HEK293 (cell line): Measurements from ENCODE around the gene PGGHG.

Experiments used
- CTCF ChIA-PET: fragments of 350-600 bp; formaldehyde crosslinking; extraction: SDS; loops from one replicate; lab custom pipeline; 2021; ENCODE audit warnings: antibody characterized with exemption; lab: Yijun Ruan, JAX
- POLR2A ChIA-PET: fragments of 300-600 bp; formaldehyde crosslinking; extraction: SDS; loops from one replicate; lab custom pipeline; 2020; ENCODE audit warnings: antibody characterized with exemption, inconsistent platforms; lab: Yijun Ruan, JAX
- H3K27ac ChIP-seq: fragments of 200-500 bp; sonication (Bioruptor generic); 2 replicates; pipeline ENCODE4 v1.5.1; 2014; ENCODE audit warnings: low read depth, low read length, control low read depth, inconsistent platforms; ENCODE audit errors: extremely low read depth
- H3K36me3 ChIP-seq, 2 experiments: fragments of 200-500 bp in 1 of 2; sonication (Bioruptor generic) in 1 of 2; 1 replicate in 1 of 2; 2 replicates in 1 of 2; pipeline ENCODE4 v1.5.1; 2014 to 2017; ENCODE audit warnings: inconsistent platforms in 2 of 2, low read length in 2 of 2; ENCODE audit not compliant: control insufficient read depth in 2 of 2, insufficient read depth in 1 of 2
- H3K4me1 ChIP-seq: fragments of 200-500 bp; sonication (Bioruptor generic); 2 replicates; pipeline ENCODE4 v1.5.1; 2014; ENCODE audit warnings: mild to moderate bottlenecking, low read length, inconsistent platforms; ENCODE audit not compliant: control insufficient read depth, insufficient read depth
- H3K4me3 ChIP-seq: 2 replicates; pipeline ENCODE4 v1.5.1; 2011; ENCODE audit warnings: low read depth, mild to moderate bottlenecking, control low read depth, low read length, moderate library complexity
- H3K9me3 ChIP-seq: fragments of 200-500 bp; sonication (Bioruptor generic); 2 replicates; pipeline ENCODE4 v1.5.1; 2014; ENCODE audit warnings: low read depth, low read length, inconsistent platforms; ENCODE audit not compliant: control insufficient read depth, insufficient read depth
- BCL11A ChIP-seq: fragments of 450-650 bp; formaldehyde crosslinking; IDR thresholded peaks from 2 replicates; pipeline ENCODE4 v1.5.1; 2016; ENCODE audit warnings: low read depth, missing biosample characterization, missing genetic modification characterization
- EGR2 ChIP-seq: fragments of 450-650 bp; formaldehyde crosslinking; IDR thresholded peaks from 2 replicates; pipeline ENCODE4 v1.5.1; 2016; ENCODE audit warnings: low read depth, missing biosample characterization, missing genetic modification characterization
- GLI2 ChIP-seq: fragments of 450-650 bp; formaldehyde crosslinking; IDR thresholded peaks from 2 replicates; pipeline ENCODE4; 2017; ENCODE audit warnings: missing biosample characterization, missing genetic modification characterization, low read depth, borderline replicate concordance
- GLIS2 ChIP-seq: fragments of 450-650 bp; formaldehyde crosslinking; IDR thresholded peaks from 2 replicates; pipeline ENCODE4 v1.5.1; 2016; ENCODE audit warnings: missing biosample characterization, missing genetic modification characterization
- KLF7 ChIP-seq: fragments of 450-650 bp; formaldehyde crosslinking; IDR thresholded peaks from 2 replicates; pipeline ENCODE4 v1.5.1; 2016; ENCODE audit warnings: missing biosample characterization, missing genetic modification characterization, borderline replicate concordance
- PRDM1 ChIP-seq: fragments of 450-650 bp; formaldehyde crosslinking; IDR thresholded peaks from 2 replicates; pipeline ENCODE4; 2016; ENCODE audit warnings: missing biosample characterization, missing genetic modification characterization
- RBAK ChIP-seq: fragments of 450-650 bp; formaldehyde crosslinking; IDR thresholded peaks from 2 replicates; pipeline ENCODE4 v1.5.1; 2016; ENCODE audit warnings: missing biosample characterization, missing genetic modification characterization
- SP7 ChIP-seq: fragments of 450-650 bp; formaldehyde crosslinking; IDR thresholded peaks from 2 replicates; pipeline ENCODE4 v1.5.1; 2016; ENCODE audit warnings: missing biosample characterization, missing genetic modification characterization
- ZBTB17 ChIP-seq: fragments of 450-650 bp; formaldehyde crosslinking; IDR thresholded peaks from 2 replicates; pipeline ENCODE4 v1.5.1; 2016; ENCODE audit warnings: missing biosample characterization, missing genetic modification characterization
- ZNF114 ChIP-seq: fragments of 450-650 bp; formaldehyde crosslinking; IDR thresholded peaks from 2 replicates; pipeline ENCODE4 v1.5.0; 2017; ENCODE audit warnings: missing biosample characterization, missing genetic modification characterization
- ZNF132 ChIP-seq: fragments of 450-650 bp; formaldehyde crosslinking; IDR thresholded peaks from 2 replicates; pipeline ENCODE4 v1.5.1; 2017; ENCODE audit warnings: missing biosample characterization, missing genetic modification characterization, borderline replicate concordance
- ZNF16 ChIP-seq: fragments of 450-650 bp; formaldehyde crosslinking; IDR thresholded peaks from 2 replicates; pipeline ENCODE4 v1.5.1; 2016; ENCODE audit warnings: low read depth, missing biosample characterization, missing genetic modification characterization
- ZNF19 ChIP-seq: fragments of 450-650 bp; formaldehyde crosslinking; IDR thresholded peaks from 2 replicates; pipeline ENCODE4; 2016; ENCODE audit warnings: missing biosample characterization, missing genetic modification characterization, low read depth
- ZNF202 ChIP-seq: fragments of 450-650 bp; formaldehyde crosslinking; IDR thresholded peaks from 2 replicates; pipeline ENCODE4 v1.5.1; 2016; ENCODE audit warnings: missing biosample characterization, missing genetic modification characterization, borderline replicate concordance
- ZNF211 ChIP-seq: fragments of 450-650 bp; formaldehyde crosslinking; IDR thresholded peaks from 2 replicates; pipeline ENCODE4 v1.5.1; 2016; ENCODE audit warnings: low read depth, missing biosample characterization, missing genetic modification characterization
- ZNF514 ChIP-seq: fragments of 450-650 bp; formaldehyde crosslinking; IDR thresholded peaks from 2 replicates; pipeline ENCODE4 v1.5.1; 2016; ENCODE audit warnings: missing biosample characterization, missing genetic modification characterization
- ZNF529 ChIP-seq: fragments of 450-650 bp; formaldehyde crosslinking; IDR thresholded peaks from 2 replicates; pipeline ENCODE4 v1.5.1; 2017; ENCODE audit warnings: missing genetic modification characterization, missing biosample characterization; ENCODE audit not compliant: insufficient replicate concordance
- ZNF544 ChIP-seq: fragments of 450-650 bp; formaldehyde crosslinking; IDR thresholded peaks from 2 replicates; pipeline ENCODE4 v1.5.0; 2017; ENCODE audit warnings: missing biosample characterization, missing genetic modification characterization
- ZNF560 ChIP-seq: fragments of 450-650 bp; formaldehyde crosslinking; IDR thresholded peaks from 2 replicates; pipeline ENCODE4 v1.5.1; 2017; ENCODE audit warnings: missing biosample characterization, missing genetic modification characterization, borderline replicate concordance
- ZNF585B ChIP-seq: fragments of 450-650 bp; formaldehyde crosslinking; IDR thresholded peaks from 2 replicates; pipeline ENCODE4 v1.5.1; 2016; ENCODE audit warnings: missing biosample characterization, missing genetic modification characterization
- ZNF626 ChIP-seq: fragments of 450-650 bp; sonication (Bioruptor Pico); formaldehyde crosslinking; IDR thresholded peaks from 2 replicates; pipeline ENCODE4 v1.5.1; 2018; ENCODE audit warnings: missing biosample characterization, missing genetic modification characterization, inconsistent platforms
- ZNF76 ChIP-seq: fragments of 450-650 bp; formaldehyde crosslinking; IDR thresholded peaks from 2 replicates; pipeline ENCODE4; 2016; ENCODE audit warnings: low read depth, missing biosample characterization, missing genetic modification characterization, borderline replicate concordance
- TF ChIP-seq, protein P1 (sequence below): fragments of 450-650 bp; formaldehyde crosslinking; IDR thresholded peaks from 2 replicates; pipeline ENCODE4 v1.5.1; 2016; ENCODE audit warnings: missing biosample characterization, missing genetic modification characterization, low read depth
- TF ChIP-seq, protein P2 (sequence below): fragments of 450-650 bp; formaldehyde crosslinking; IDR thresholded peaks from 2 replicates; pipeline ENCODE4 v1.5.1; 2016; ENCODE audit warnings: missing biosample characterization, missing genetic modification characterization
- TF ChIP-seq, protein P3 (sequence below): fragments of 450-650 bp; formaldehyde crosslinking; IDR thresholded peaks from 2 replicates; pipeline ENCODE4 v1.5.1; 2016; ENCODE audit warnings: missing biosample characterization, missing genetic modification characterization, borderline replicate concordance

Gene PGGHG

DNA sequence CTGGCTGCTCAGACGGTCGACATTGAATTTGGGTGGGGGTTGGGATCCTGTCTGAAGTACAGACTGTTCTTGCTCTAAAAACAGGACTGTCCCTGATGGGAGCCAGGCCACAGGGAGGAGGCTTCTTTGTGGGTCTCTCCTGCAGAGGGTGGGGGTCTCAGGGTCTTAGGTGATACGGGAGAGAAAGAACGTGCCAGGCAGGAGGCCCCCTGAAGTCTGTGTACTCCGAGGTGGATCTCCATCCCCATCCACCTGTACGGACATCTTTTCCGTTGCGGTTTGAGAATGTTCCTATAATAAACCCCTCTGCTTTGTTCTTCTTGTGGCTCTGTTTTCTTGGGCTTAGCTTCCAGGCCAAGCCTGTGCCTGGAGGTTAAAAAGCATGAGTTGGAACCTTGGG lies 36.3 kb upstream of the PGGHG start (continued):
- no peak for TF ChIP-seq PRDM1 (tag by site-specific recombination)
- TF ChIP-seq GLIS2, result no peak
- no peak for TF ChIP-seq ZNF114
- no peak for TF ChIP-seq KLF7
- no peak for TF ChIP-seq ZBTB17
- no peak for TF ChIP-seq RBAK (tag by site-specific recombination)

DNA sequence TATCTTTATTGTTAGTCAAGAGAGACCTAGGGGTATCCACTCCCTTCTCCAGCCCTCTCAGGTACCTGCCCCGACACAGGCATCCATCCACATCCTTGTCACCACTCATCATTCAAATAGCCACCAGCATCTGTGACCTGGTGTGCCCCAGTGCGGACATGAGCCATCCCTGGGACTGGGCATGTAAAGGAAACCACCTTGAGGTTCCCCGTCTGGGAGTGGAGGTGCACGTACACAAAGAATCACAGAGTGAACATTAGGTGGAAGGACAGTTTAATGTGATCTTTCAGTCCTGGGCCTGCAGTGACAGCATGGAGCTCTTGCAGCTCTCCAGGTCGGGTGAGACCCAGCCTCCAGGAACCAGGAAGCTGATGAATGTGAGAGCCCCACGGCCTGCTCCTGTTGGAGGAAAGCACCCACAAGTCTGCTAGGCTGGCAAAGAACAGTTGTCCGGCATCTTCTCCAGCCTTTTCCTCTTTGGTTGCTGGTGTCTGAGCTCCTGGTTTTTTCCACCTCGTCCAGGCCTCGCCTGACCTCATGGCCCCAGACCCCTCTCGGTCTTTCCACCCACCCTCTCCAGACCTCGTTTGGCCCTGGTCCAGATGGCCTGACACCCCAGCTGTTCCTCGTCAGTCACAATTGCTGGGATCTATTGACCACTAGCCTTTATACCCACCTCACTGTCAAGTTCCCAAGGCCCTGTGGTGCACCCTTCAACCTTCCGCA lies 35.6 kb upstream of the PGGHG start:
- H3K9me3 ChIP-seq, result no peaks in the 10 kb centered on the region
- CTCF ChIA-PET, result interaction anchor here (0.7 to 1.2 kb wide), 3 partner anchors 16 to 195 kb away, joined by 3 to 4 read pairs (median 4); no protein-coding TSS in a partner anchor

More for the DNA sequence above, 35.6 kb upstream of the PGGHG start:
- TF ChIP-seq ZNF544 (tag by site-specific recombination), result no peak
- no peak for TF ChIP-seq ZNF16
- TF ChIP-seq EGR2 (tag by site-specific recombination), result no peak
- TF ChIP-seq ZNF626 (tag by site-specific recombination), result no peak
- no peak for TF ChIP-seq SP7 (tag by site-specific recombination)
- no peak for TF ChIP-seq ZNF514 (tag by site-specific recombination)
- TF ChIP-seq ZNF585B (tag by site-specific recombination), result no peak
- TF ChIP-seq ZNF211 (tag by site-specific recombination), result no peak
- no peak for TF ChIP-seq ZNF76 (tag by site-specific recombination)
- TF ChIP-seq ZNF132 (tag by site-specific recombination), result no peak
- TF ChIP-seq, protein P1, sequence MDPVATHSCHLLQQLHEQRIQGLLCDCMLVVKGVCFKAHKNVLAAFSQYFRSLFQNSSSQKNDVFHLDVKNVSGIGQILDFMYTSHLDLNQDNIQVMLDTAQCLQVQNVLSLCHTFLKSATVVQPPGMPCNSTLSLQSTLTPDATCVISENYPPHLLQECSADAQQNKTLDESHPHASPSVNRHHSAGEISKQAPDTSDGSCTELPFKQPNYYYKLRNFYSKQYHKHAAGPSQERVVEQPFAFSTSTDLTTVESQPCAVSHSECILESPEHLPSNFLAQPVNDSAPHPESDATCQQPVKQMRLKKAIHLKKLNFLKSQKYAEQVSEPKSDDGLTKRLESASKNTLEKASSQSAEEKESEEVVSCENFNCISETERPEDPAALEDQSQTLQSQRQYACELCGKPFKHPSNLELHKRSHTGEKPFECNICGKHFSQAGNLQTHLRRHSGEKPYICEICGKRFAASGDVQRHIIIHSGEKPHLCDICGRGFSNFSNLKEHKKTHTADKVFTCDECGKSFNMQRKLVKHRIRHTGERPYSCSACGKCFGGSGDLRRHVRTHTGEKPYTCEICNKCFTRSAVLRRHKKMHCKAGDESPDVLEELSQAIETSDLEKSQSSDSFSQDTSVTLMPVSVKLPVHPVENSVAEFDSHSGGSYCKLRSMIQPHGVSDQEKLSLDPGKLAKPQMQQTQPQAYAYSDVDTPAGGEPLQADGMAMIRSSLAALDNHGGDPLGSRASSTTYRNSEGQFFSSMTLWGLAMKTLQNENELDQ (tag by site-specific recombination), result no peak
- TF ChIP-seq ZNF19 (tag by site-specific recombination), result no peak
- no peak for TF ChIP-seq ZNF529 (tag by site-specific recombination)
- TF ChIP-seq ZNF202 (tag by site-specific recombination), result no peak
- TF ChIP-seq ZNF560, result no peak
- TF ChIP-seq BCL11A (tag by site-specific recombination), result no peak
- TF ChIP-seq, protein P2, sequence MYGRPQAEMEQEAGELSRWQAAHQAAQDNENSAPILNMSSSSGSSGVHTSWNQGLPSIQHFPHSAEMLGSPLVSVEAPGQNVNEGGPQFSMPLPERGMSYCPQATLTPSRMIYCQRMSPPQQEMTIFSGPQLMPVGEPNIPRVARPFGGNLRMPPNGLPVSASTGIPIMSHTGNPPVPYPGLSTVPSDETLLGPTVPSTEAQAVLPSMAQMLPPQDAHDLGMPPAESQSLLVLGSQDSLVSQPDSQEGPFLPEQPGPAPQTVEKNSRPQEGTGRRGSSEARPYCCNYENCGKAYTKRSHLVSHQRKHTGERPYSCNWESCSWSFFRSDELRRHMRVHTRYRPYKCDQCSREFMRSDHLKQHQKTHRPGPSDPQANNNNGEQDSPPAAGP (tag by site-specific recombination), result no peak
- TF ChIP-seq GLI2 (tag by site-specific recombination), result no peak
- TF ChIP-seq, protein P3, sequence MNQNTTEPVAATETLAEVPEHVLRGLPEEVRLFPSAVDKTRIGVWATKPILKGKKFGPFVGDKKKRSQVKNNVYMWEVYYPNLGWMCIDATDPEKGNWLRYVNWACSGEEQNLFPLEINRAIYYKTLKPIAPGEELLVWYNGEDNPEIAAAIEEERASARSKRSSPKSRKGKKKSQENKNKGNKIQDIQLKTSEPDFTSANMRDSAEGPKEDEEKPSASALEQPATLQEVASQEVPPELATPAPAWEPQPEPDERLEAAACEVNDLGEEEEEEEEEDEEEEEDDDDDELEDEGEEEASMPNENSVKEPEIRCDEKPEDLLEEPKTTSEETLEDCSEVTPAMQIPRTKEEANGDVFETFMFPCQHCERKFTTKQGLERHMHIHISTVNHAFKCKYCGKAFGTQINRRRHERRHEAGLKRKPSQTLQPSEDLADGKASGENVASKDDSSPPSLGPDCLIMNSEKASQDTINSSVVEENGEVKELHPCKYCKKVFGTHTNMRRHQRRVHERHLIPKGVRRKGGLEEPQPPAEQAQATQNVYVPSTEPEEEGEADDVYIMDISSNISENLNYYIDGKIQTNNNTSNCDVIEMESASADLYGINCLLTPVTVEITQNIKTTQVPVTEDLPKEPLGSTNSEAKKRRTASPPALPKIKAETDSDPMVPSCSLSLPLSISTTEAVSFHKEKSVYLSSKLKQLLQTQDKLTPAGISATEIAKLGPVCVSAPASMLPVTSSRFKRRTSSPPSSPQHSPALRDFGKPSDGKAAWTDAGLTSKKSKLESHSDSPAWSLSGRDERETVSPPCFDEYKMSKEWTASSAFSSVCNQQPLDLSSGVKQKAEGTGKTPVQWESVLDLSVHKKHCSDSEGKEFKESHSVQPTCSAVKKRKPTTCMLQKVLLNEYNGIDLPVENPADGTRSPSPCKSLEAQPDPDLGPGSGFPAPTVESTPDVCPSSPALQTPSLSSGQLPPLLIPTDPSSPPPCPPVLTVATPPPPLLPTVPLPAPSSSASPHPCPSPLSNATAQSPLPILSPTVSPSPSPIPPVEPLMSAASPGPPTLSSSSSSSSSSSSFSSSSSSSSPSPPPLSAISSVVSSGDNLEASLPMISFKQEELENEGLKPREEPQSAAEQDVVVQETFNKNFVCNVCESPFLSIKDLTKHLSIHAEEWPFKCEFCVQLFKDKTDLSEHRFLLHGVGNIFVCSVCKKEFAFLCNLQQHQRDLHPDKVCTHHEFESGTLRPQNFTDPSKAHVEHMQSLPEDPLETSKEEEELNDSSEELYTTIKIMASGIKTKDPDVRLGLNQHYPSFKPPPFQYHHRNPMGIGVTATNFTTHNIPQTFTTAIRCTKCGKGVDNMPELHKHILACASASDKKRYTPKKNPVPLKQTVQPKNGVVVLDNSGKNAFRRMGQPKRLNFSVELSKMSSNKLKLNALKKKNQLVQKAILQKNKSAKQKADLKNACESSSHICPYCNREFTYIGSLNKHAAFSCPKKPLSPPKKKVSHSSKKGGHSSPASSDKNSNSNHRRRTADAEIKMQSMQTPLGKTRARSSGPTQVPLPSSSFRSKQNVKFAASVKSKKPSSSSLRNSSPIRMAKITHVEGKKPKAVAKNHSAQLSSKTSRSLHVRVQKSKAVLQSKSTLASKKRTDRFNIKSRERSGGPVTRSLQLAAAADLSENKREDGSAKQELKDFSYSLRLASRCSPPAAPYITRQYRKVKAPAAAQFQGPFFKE, result no peak
- H3K4me3 ChIP-seq, result no peak overlapping the region
- H3K4me1 ChIP-seq, result no peaks in the 10 kb centered on the region
- peaks cover 0 to 54% of the 10 kb centered on the region in 2 experiments; a peak in 1 of 3 replicates for H3K36me3 ChIP-seq
- POLR2A ChIA-PET, result no interaction called here
- no peak overlapping the region for H3K27ac ChIP-seq
